Breast epithelium (tissue), 3 donors: Measurements from ENCODE around the gene ATRX.

Experiments used
- POLR2A ChIP-seq: fragments of 450-650 bp; IDR thresholded peaks from one replicate; pipeline ENCODE4 v1.6.1; 2016; ENCODE audit warnings: antibody characterized with exemption, mild to moderate bottlenecking, moderate library complexity
- TF ChIP-seq, protein P1 (sequence below), 3 donors: fragments of 450-650 bp; IDR thresholded peaks; one replicate each; pipeline ENCODE4 v1.5.1; 2016 to 2017; ENCODE audit warnings: antibody characterized with exemption in 3 of 3, mild to moderate bottlenecking in 3 of 3, moderate library complexity in 3 of 3

DNA sequence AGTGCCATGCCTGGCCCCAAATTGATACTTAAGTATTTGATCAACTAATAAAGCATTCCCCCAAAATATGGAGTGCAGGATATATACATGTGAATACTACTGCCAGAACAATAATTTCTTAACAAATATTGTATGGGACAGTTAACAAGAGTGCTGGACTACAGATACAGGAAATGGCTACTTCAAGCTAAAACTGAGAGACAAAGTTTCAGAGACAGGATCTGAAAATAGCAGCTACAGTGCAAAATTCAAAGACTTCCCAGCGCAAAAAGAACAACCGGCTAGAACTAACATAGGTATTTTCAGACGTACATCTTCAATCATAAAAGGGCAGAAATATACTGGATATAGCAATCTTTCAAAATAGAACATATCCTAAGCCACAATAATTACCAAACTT, 6.3 kb downstream of the ATRX start:
- TF ChIP-seq, protein P1, sequence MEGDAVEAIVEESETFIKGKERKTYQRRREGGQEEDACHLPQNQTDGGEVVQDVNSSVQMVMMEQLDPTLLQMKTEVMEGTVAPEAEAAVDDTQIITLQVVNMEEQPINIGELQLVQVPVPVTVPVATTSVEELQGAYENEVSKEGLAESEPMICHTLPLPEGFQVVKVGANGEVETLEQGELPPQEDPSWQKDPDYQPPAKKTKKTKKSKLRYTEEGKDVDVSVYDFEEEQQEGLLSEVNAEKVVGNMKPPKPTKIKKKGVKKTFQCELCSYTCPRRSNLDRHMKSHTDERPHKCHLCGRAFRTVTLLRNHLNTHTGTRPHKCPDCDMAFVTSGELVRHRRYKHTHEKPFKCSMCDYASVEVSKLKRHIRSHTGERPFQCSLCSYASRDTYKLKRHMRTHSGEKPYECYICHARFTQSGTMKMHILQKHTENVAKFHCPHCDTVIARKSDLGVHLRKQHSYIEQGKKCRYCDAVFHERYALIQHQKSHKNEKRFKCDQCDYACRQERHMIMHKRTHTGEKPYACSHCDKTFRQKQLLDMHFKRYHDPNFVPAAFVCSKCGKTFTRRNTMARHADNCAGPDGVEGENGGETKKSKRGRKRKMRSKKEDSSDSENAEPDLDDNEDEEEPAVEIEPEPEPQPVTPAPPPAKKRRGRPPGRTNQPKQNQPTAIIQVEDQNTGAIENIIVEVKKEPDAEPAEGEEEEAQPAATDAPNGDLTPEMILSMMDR (IDR thresholded peaks at IDR 0.05): no peak
- no peak for TF ChIP-seq POLR2A
